Neural progenitor cell (in vitro differentiated cells): ENCODE results near the gene NOL6. TPM values are rescaled to one million over a fixed set of nuclear protein-coding genes. Genes with fewer than 3 reads are reported as not detected.
"Not testable (repeated sequence)": the region's sequence is repeated elsewhere in the genome, so short reads cannot be mapped to it uniquely, and the experiment has no call there.

Experiments used
- DNase-seq: peaks from one replicate; pipeline ENCODE4 v3.0.0-alpha.2; 2016; ENCODE audit warnings: low spot score
- H2AFZ ChIP-seq: fragments of 200-600 bp; sonication (generic); replicated peaks from 2 replicates; pipeline ENCODE4 v1.6.1; 2016; ENCODE audit warnings: antibody characterized with exemption
- H3F3A ChIP-seq: fragments of 200-600 bp; sonication (generic); 2 replicates; pipeline ENCODE4 v1.6.1; 2016; ENCODE audit warnings: antibody characterized with exemption, low read depth
- H3K27ac ChIP-seq: fragments of 200-600 bp; sonication (generic); 2 replicates; pipeline ENCODE4 v1.5.1; 2016; ENCODE audit warnings: mild to moderate bottlenecking
- H3K27me3 ChIP-seq: fragments of 200-600 bp; sonication (generic); 2 replicates; pipeline ENCODE4 v1.6.1; 2016; ENCODE audit warnings: mild to moderate bottlenecking, moderate library complexity
- H3K36me3 ChIP-seq: fragments of 200-600 bp; sonication (generic); 2 replicates; pipeline ENCODE4 v1.5.1; 2016
- H3K4me1 ChIP-seq: fragments of 200-600 bp; sonication (generic); 2 replicates; pipeline ENCODE4 v1.6.1; 2016; ENCODE audit warnings: mixed run types
- H3K4me2 ChIP-seq: fragments of 200-600 bp; sonication (generic); 2 replicates; pipeline ENCODE4 v1.6.1; 2016
- H3K4me3 ChIP-seq: fragments of 200-600 bp; sonication (generic); 2 replicates; pipeline ENCODE4 v1.5.1; 2016
- H3K79me2 ChIP-seq: fragments of 200-600 bp; sonication (generic); 2 replicates; pipeline ENCODE4 v1.6.1; 2016; ENCODE audit warnings: low read depth
- H3K9ac ChIP-seq: fragments of 200-600 bp; sonication (generic); 2 replicates; pipeline ENCODE4 v1.6.1; 2016
- H3K9me3 ChIP-seq: fragments of 200-600 bp; sonication (generic); 2 replicates; pipeline ENCODE4 v1.5.1; 2016; ENCODE audit warnings: low read depth
- H4K20me1 ChIP-seq: fragments of 200-600 bp; sonication (generic); 2 replicates; pipeline ENCODE4 v1.6.1; 2016; ENCODE audit warnings: low read depth
- H3K27ac Mint-ChIP-seq: 3 replicates; pipeline ENCODE4 v1.8.0; 2021; ENCODE audit warnings: mixed read lengths
- H3K27me3 Mint-ChIP-seq: 2 replicates; pipeline ENCODE4 v1.8.0; 2022; ENCODE audit warnings: low read depth, mild to moderate bottlenecking, inconsistent platforms, moderate library complexity, mixed read lengths; ENCODE audit not compliant: insufficient read depth
- H3K36me3 Mint-ChIP-seq: 3 replicates; pipeline ENCODE4 v1.8.0; 2021; ENCODE audit warnings: mixed read lengths
- H3K4me1 Mint-ChIP-seq: 3 replicates; pipeline ENCODE4 v1.8.0; 2021; ENCODE audit warnings: mixed read lengths
- H3K4me3 Mint-ChIP-seq: 3 replicates; pipeline ENCODE4 v1.8.0; 2021; ENCODE audit warnings: mild to moderate bottlenecking, moderate library complexity, mixed read lengths
- H3K9me3 Mint-ChIP-seq: 3 replicates; pipeline ENCODE4 v1.8.0; 2020; ENCODE audit warnings: mixed read lengths
- EZH2 ChIP-seq: fragments of 200-600 bp; sonication (generic); IDR thresholded peaks from 2 replicates; pipeline ENCODE4 v1.6.1; 2017; ENCODE audit warnings: antibody characterized with exemption, mild to moderate bottlenecking, moderate library complexity
- EZH2phosphoT487 ChIP-seq: fragments of 200-600 bp; sonication (generic); IDR thresholded peaks from 2 replicates; pipeline ENCODE4 v1.6.1; 2017; ENCODE audit warnings: antibody characterized with exemption
- total RNA-seq: library from RNA; depleted of rRNA; stranded (reverse); fragments of >200 nt; gene quantifications from 2 replicates; pipeline ENCODE4 v1.2.3, GENCODE V29; 2015; ENCODE audit warnings: low replicate concordance
- TF ChIP-seq, protein P1 (sequence below): fragments of 200-600 bp; sonication (generic); IDR thresholded peaks from 2 replicates; pipeline ENCODE4 v1.5.1; 2017; ENCODE audit warnings: antibody characterized with exemption, mild to moderate bottlenecking

NOL6 gene
- total RNA-seq, 1 donor from 2014 or later, result 9.2 TPM

DNA sequence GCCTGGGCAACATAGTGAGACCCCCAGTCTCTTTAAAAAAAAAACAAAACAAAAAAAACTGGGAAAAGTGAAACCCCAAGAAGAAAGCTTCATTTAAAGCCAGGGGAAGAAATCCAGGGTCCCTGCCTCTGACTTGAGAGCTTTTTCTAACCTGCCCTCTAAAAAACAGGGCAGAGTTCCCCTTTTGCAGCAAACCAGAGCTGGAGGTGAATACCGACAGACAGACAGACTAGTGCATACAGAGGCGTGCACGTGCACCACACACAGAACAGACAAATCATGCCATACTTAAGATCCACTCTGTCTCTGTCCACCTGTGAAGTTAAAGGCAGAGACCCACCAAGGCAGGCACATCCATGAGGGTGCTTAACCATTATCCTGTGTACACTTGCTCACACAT, 14.6 kb downstream of the NOL6 start:
- no peaks in the 10 kb centered on the region for H3K79me2 ChIP-seq
- no peaks in the 10 kb centered on the region for H3K36me3 ChIP-seq
- no peaks in the 10 kb centered on the region for H3K9me3 ChIP-seq
- H3K4me1 ChIP-seq, result no peaks in the 10 kb centered on the region
- Mint-ChIP-seq H3K4me3 (no peak overlapping the region), H3K27ac (no peak overlapping the region), H3K36me3 (peaks cover 2% of the 10 kb centered on the region), H3K4me1 (no peaks in the 10 kb centered on the region), H3K27me3 (peaks cover 5% of the 10 kb centered on the region), H3K9me3 (no peaks in the 10 kb centered on the region)
- no peak overlapping the region for H3K4me3 ChIP-seq
- H4K20me1 ChIP-seq, result no peaks in the 10 kb centered on the region
- no peak for DNase-seq
- H3K4me2 ChIP-seq, result no peak overlapping the region
- TF ChIP-seq EZH2 (no peak), EZH2phosphoT487 (no peak)
- TF ChIP-seq, protein P1, sequence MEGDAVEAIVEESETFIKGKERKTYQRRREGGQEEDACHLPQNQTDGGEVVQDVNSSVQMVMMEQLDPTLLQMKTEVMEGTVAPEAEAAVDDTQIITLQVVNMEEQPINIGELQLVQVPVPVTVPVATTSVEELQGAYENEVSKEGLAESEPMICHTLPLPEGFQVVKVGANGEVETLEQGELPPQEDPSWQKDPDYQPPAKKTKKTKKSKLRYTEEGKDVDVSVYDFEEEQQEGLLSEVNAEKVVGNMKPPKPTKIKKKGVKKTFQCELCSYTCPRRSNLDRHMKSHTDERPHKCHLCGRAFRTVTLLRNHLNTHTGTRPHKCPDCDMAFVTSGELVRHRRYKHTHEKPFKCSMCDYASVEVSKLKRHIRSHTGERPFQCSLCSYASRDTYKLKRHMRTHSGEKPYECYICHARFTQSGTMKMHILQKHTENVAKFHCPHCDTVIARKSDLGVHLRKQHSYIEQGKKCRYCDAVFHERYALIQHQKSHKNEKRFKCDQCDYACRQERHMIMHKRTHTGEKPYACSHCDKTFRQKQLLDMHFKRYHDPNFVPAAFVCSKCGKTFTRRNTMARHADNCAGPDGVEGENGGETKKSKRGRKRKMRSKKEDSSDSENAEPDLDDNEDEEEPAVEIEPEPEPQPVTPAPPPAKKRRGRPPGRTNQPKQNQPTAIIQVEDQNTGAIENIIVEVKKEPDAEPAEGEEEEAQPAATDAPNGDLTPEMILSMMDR, result no peak
- H3K9ac ChIP-seq, result no peak overlapping the region
- no peak overlapping the region for H3K27ac ChIP-seq
- no peaks in the 10 kb centered on the region for H3K27me3 ChIP-seq
- no peaks in the 10 kb centered on the region for H3F3A ChIP-seq
- H2AFZ ChIP-seq, result no peak overlapping the region

DNA sequence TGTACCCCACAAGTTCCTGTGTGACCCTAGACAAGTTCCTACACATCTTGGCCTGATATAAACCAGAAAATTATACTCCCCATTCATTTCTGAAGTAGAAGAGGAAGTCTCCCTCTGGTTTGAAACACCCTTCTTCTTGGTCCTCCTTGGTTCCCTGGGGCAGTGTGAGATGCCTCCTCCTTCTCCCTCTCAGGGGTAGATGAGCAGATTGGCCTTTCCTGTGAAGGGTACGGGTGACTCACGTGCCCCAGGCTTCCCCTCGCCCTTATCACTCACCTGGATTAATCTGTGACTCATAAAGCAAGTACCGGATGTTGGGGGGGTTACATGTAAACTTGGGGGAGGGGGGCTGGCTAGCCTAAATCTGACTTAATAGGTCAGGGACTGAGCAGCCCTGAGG, 15.3 kb downstream of the NOL6 start:
- no peak overlapping the region for H2AFZ ChIP-seq
- no peak overlapping the region for H3K4me3 ChIP-seq
- H3F3A ChIP-seq, result no peaks in the 10 kb centered on the region
- H3K9me3 ChIP-seq, result no peaks in the 10 kb centered on the region
- no peaks in the 10 kb centered on the region for H3K4me1 Mint-ChIP-seq
- H3K27ac Mint-ChIP-seq, result peak overlapping the region; percentile 81
- TF ChIP-seq EZH2 (no peak), EZH2phosphoT487 (no peak)
- TF ChIP-seq, protein P1, result no peak
- no peak overlapping the region for H3K27ac ChIP-seq
- H3K36me3 ChIP-seq, result no peaks in the 10 kb centered on the region
- H4K20me1 ChIP-seq, result no peaks in the 10 kb centered on the region
- no peak overlapping the region for H3K9ac ChIP-seq
- no peaks in the 10 kb centered on the region for H3K4me1 ChIP-seq
- H3K4me2 ChIP-seq, result no peak overlapping the region
- H3K27me3 Mint-ChIP-seq, result peaks cover 9% of the 10 kb centered on the region
- H3K4me3 Mint-ChIP-seq, result no peak overlapping the region
- H3K9me3 Mint-ChIP-seq, result no peaks in the 10 kb centered on the region
- no peaks in the 10 kb centered on the region for H3K79me2 ChIP-seq
- no peaks in the 10 kb centered on the region for H3K27me3 ChIP-seq
- H3K36me3 Mint-ChIP-seq, result peaks cover 2% of the 10 kb centered on the region
- DNase-seq, result no peak

DNA sequence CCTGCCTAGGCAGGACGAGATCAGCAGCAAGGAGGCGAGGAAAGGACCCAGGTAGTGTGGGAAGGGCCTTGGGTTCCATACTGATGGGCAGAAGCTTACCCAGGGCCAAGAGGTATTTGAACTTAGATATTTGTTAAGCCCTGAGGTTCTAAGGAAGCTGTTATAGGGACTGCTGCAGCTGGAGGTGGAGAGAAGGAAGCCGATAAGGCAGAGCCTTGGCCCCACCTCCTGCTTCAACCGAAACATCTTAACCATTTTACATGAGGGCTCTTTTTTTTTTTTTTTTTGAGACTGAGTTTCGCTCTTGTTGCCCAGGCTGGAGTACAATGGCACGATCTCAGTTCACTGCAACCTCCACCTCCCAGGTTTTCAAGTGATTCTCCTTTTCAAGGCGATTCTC, 17.8 kb downstream of the NOL6 start:
- no peaks in the 10 kb centered on the region for H3K36me3 Mint-ChIP-seq
- H3K4me3 Mint-ChIP-seq, result no peak overlapping the region
- H3K36me3 ChIP-seq, result no peaks in the 10 kb centered on the region
- no peaks in the 10 kb centered on the region for H3K4me1 ChIP-seq
- H2AFZ ChIP-seq, result no peak overlapping the region
- no peaks in the 10 kb centered on the region for H4K20me1 ChIP-seq
- peaks cover 6% of the 10 kb centered on the region for H3K4me1 Mint-ChIP-seq
- H3K27me3 ChIP-seq, result no peaks in the 10 kb centered on the region
- H3K9me3 Mint-ChIP-seq, result no peaks in the 10 kb centered on the region
- no peaks in the 10 kb centered on the region for H3K9me3 ChIP-seq
- H3K4me2 ChIP-seq, result no peak overlapping the region
- H3K9ac ChIP-seq, result no peak overlapping the region
- no peak for DNase-seq
- H3F3A ChIP-seq, result no peaks in the 10 kb centered on the region
- no peaks in the 10 kb centered on the region for H3K79me2 ChIP-seq
- no peak overlapping the region for H3K27ac ChIP-seq
- H3K27me3 Mint-ChIP-seq, result peaks cover 10% of the 10 kb centered on the region
- no peak for TF ChIP-seq EZH2
- TF ChIP-seq EZH2phosphoT487, result no peak
- TF ChIP-seq, protein P1, result no peak
- no peak overlapping the region for H3K27ac Mint-ChIP-seq
- H3K4me3 ChIP-seq, result no peak overlapping the region

DNA sequence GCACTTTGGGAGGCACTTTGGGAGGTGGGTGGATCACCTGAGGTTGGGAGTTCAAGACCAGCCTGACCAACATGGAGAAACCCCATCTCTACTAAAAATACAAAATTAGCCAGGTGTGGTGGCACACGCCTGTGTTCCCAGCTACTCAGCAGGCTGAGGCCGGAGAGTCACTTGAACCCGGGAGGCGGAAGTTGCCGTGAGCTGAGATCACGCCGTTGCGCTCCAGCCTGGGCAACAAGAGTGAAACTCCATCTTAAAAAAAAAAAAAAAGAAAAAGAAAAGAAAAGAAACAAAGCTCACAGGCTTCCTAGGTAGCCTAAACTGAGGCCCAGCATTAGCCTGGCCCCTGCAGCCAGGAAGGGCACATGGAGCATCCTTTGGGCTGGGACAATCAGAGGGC, 18.3 kb downstream of the NOL6 start:
- H3K4me1 Mint-ChIP-seq, H3K9me3 ChIP-seq, H3K27ac ChIP-seq, H2AFZ ChIP-seq, H4K20me1 ChIP-seq, H3K4me3 Mint-ChIP-seq, DNase-seq, H3K9me3 Mint-ChIP-seq, H3K27me3 ChIP-seq, H3K4me1 ChIP-seq, H3K4me3 ChIP-seq, H3K27ac Mint-ChIP-seq, H3K4me2 ChIP-seq, H3K79me2 ChIP-seq, H3K36me3 ChIP-seq, H3K36me3 Mint-ChIP-seq, H3F3A ChIP-seq, H3K9ac ChIP-seq: not testable (repeated sequence)
- peaks cover 10% of the 10 kb centered on the region for H3K27me3 Mint-ChIP-seq

DNA sequence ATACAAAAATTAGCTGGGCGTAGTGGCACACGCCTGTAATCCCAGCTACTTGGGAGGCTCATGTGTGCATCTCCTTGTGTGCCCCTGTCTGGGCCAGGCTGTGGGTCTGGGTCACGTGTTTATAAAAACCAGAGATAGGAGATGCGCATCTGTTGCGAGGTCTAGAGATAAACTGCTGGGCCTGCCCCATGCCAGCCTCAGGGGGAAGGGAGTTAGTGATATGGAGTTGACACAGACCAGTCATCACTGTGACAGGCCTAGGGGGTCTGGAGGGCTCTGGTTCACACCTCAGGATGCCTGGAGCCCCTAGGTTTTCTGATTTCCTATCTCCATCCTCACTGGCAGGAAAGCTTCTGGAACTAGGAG, 19.1 kb downstream of the NOL6 start:
- not testable (repeated sequence) for H4K20me1 ChIP-seq, H3K27ac ChIP-seq, H3K9me3 ChIP-seq, H3K27me3 ChIP-seq, H3K9me3 Mint-ChIP-seq, H2AFZ ChIP-seq, H3K36me3 Mint-ChIP-seq, H3F3A ChIP-seq, DNase-seq, H3K4me2 ChIP-seq, H3K9ac ChIP-seq, H3K36me3 ChIP-seq, H3K27ac Mint-ChIP-seq, H3K79me2 ChIP-seq, H3K4me1 ChIP-seq, H3K4me3 ChIP-seq, H3K4me3 Mint-ChIP-seq, H3K4me1 Mint-ChIP-seq
- peaks cover 12% of the 10 kb centered on the region for H3K27me3 Mint-ChIP-seq
